Right lobe of liver (tissue), 6 donors: ENCODE measurements around the gene RAB4B. TPM values are rescaled to one million over a fixed set of nuclear protein-coding genes. Genes with fewer than 3 reads are reported as not detected.
"Not testable (repeated sequence)": the region's sequence is repeated elsewhere in the genome, so short reads cannot be mapped to it uniquely, and the experiment has no call there.

Source experiments
- ATAC-seq, 4 donors: fragments of 200-7000 bp; cut with Tn5 transposase; one replicate each; pipeline ENCODE4 v1.9.1; 2020; ENCODE audit warnings: mild to moderate bottlenecking in 4 of 4, moderate library complexity in 4 of 4
- DNase-seq, 3 donors: peaks; one replicate each; pipeline ENCODE4 v3.0.0-alpha.2; 2020
- H3K27ac ChIP-seq, 3 donors: fragments of 200-600 bp; one replicate each; pipeline ENCODE4 v1.8.0; 2022
- H3K27me3 ChIP-seq, 2 donors: fragments of 200-600 bp; one replicate each; pipeline ENCODE4 v1.8.0; 2022
- H3K36me3 ChIP-seq, 4 donors: fragments of 200-600 bp; sonication (generic) in 1 of 4; one replicate each; pipeline versions ENCODE4 v1.5.1 to v1.8.0; 2017 to 2022; ENCODE audit warnings: control low read depth in 1 of 4
- H3K4me1 ChIP-seq, 4 donors: fragments of 200-600 bp; sonication (generic) in 1 of 4; one replicate each; pipeline versions ENCODE4 v1.5.1 to v1.8.0; 2017 to 2022; ENCODE audit warnings: control low read depth in 1 of 4
- H3K4me3 ChIP-seq, 3 donors: fragments of 200-600 bp; one replicate each; pipeline ENCODE4 v1.8.0; 2022
- H3K9me3 ChIP-seq, 4 donors: fragments of 200-600 bp; sonication (generic) in 1 of 4; one replicate each; pipeline versions ENCODE4 v1.5.1 to v1.8.0; 2017 to 2022; ENCODE audit warnings: control low read depth in 1 of 4
- POLR2A ChIP-seq: fragments of 450-650 bp; IDR thresholded peaks from one replicate; pipeline ENCODE4 v1.6.1; 2017; ENCODE audit warnings: antibody characterized with exemption, mild to moderate bottlenecking
- WGBS: methylation state at CpG from one replicate; pipeline ENCODE4 v1.1.6; 2018; ENCODE audit warnings: low coverage, low lambda C conversion rate; ENCODE audit not compliant: insufficient coverage; ENCODE audit errors: missing lambda C conversion rate; 5-methylcytosine and 5-hydroxymethylcytosine counted together
- intact Hi-C, 2 donors: fragments of 100-400 bp; cut with DNase I; formaldehyde crosslinking; loops; one replicate each; pipeline versions ENCODE4 v1.11.2 to v1.14.1; 2022
- total RNA-seq, 6 experiments: library from RNA; depleted of rRNA in 2 of 6; stranded (reverse); fragments of >200 nt in 2 of 6; fragmentation: NEBNext Ultra II Directional in 3 of 6; extraction: Animal tissue kit (Norgen Biotek cat#: 25700) in 3 of 6; gene quantifications; one replicate each; pipeline versions ENCODE4 v1.1.0 to v1.2.4, GENCODE V29; 2016 to 2023
- TF ChIP-seq, protein P1 (sequence below), 4 donors: fragments of 200-600 bp in 3 of 4; fragments of 450-650 bp in 1 of 4; IDR thresholded peaks; one replicate each; pipeline versions ENCODE4 v1.5.1 to v1.8.0; 2016 to 2022; ENCODE audit warnings: antibody characterized with exemption in 4 of 4, mild to moderate bottlenecking in 2 of 4
- donor health status: DM: no; HTN: yes; CAD: no.
- donor health status: DM: no; HTN: no; CAD: no.
- donor health status: DM: no; HTN: no; CAD: no.
- donor health status: DM: no; HTN: yes; CAD: no.
- donor health status: DM: no; HTN: yes; CAD: no.

Gene RAB4B
- total RNA-seq, 6 experiments from 2014 or later = 6.4 to 17.2 (median 10.2) TPM

- Histone ChIP-seq H3K9me3 (no peaks in the 10 kb centered on the region), H3K4me3 (no peak overlapping the region), H3K27me3 (no peaks in the 10 kb centered on the region), H3K4me1 (peaks cover 0 to 26% (median 7%) of the 10 kb centered on the region in 4 donors), H3K36me3 (peaks cover 22 to 84% (median 55%) of the 10 kb centered on the region in 4 donors), H3K27ac (no peak overlapping the region)
- TF ChIP-seq, protein P1, sequence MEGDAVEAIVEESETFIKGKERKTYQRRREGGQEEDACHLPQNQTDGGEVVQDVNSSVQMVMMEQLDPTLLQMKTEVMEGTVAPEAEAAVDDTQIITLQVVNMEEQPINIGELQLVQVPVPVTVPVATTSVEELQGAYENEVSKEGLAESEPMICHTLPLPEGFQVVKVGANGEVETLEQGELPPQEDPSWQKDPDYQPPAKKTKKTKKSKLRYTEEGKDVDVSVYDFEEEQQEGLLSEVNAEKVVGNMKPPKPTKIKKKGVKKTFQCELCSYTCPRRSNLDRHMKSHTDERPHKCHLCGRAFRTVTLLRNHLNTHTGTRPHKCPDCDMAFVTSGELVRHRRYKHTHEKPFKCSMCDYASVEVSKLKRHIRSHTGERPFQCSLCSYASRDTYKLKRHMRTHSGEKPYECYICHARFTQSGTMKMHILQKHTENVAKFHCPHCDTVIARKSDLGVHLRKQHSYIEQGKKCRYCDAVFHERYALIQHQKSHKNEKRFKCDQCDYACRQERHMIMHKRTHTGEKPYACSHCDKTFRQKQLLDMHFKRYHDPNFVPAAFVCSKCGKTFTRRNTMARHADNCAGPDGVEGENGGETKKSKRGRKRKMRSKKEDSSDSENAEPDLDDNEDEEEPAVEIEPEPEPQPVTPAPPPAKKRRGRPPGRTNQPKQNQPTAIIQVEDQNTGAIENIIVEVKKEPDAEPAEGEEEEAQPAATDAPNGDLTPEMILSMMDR (IDR thresholded peaks at IDR 0.05) = no peak
- TF ChIP-seq POLR2A = no peak
- ATAC-seq (no peak), DNase-seq (no peak)
- 83% methylated on average over 1 of the region's 13 CpGs for WGBS
- intact Hi-C loops = no loop called here
Measured at GRCh38 chr19:40759352-40759751, 18.7 kb upstream of the RAB4B start.

- DNase-seq (no peak), ATAC-seq (no peak)
- H3K4me3 ChIP-seq = no peak overlapping the region
- no peaks in the 10 kb centered on the region for H3K9me3 ChIP-seq
- H3K4me1 ChIP-seq = no peaks in the 10 kb centered on the region
- peak overlapping the region in 2 of 3 donors; percentile 0 to 38 for H3K27ac ChIP-seq
- H3K36me3 ChIP-seq = peaks cover 38 to 91% (median 60%) of the 10 kb centered on the region in 4 donors
- 94% methylated on average over 5 of the region's 17 CpGs for WGBS
- TF ChIP-seq POLR2A = no peak
- TF ChIP-seq, protein P1 (IDR thresholded peaks at IDR 0.05) = no peak
- intact Hi-C loops = no loop called here
- no peaks in the 10 kb centered on the region for H3K27me3 ChIP-seq
Measured at GRCh38 chr19:40762754-40763470, 15.1 kb upstream of the RAB4B start.

GRCh38 chr19:40763526-40763925, 14.5 kb upstream of the RAB4B start:
- H3K27me3 ChIP-seq = no peaks in the 10 kb centered on the region
- TF ChIP-seq, protein P1 (IDR thresholded peaks at IDR 0.05) = no peak
- no peak for TF ChIP-seq POLR2A
- no peaks in the 10 kb centered on the region for H3K4me1 ChIP-seq
- no peak for ATAC-seq
- WGBS = 100% methylated on average over 2 of the region's 7 CpGs
- H3K36me3 ChIP-seq = peaks cover 33 to 85% (median 55%) of the 10 kb centered on the region in 4 donors
- H3K27ac ChIP-seq = no peak overlapping the region
- no peak for DNase-seq
- no peak overlapping the region for H3K4me3 ChIP-seq
- no peaks in the 10 kb centered on the region for H3K9me3 ChIP-seq
- intact Hi-C loops = no loop called here

- Histone ChIP-seq H3K27me3 (no peaks in the 10 kb centered on the region), H3K4me1 (no peaks in the 10 kb centered on the region), H3K36me3 (peaks cover 31 to 81% (median 53%) of the 10 kb centered on the region in 4 donors), H3K27ac (no peak overlapping the region), H3K4me3 (no peak overlapping the region), H3K9me3 (no peaks in the 10 kb centered on the region)
- DNase-seq (no peak), ATAC-seq (no peak)
- intact Hi-C loops = no loop called here
- TF ChIP-seq, protein P1 (IDR thresholded peaks at IDR 0.05) = no peak
- no peak for TF ChIP-seq POLR2A
- WGBS = 84% methylated on average over 9 of the region's 10 CpGs
Measured at GRCh38 chr19:40763963-40764362, 14.1 kb upstream of the RAB4B start.

DNA sequence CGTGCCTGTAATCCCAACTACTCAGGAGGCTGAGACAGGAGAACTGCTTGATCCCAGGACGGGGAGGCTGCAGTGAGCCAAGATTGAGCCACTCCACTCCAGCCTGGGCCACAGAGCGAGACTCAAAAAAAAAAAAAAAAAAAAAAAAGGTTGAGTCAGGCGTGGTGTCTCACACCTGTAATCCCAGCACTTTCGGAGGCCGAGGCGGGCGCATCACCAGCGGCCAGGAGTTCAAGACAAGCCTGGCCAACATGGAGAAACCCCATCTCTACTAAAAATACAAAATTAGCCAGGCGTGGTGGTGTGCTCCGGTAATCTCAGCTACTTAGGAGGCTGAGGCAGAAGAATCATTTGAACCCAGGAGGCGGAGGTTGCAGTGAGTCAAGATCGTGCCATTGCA, 11.7 kb upstream of the RAB4B start:
- intact Hi-C loops, ATAC-seq: not testable (repeated sequence)
- 86% methylated on average over 9 of the region's 13 CpGs for WGBS

More for the DNA sequence above, 11.7 kb upstream of the RAB4B start:
- H3K4me1 ChIP-seq, H3K4me3 ChIP-seq, H3K9me3 ChIP-seq, DNase-seq, H3K27me3 ChIP-seq, H3K27ac ChIP-seq: not testable (repeated sequence)
- peaks cover 22 to 56% (median 40%) of the 10 kb centered on the region in 4 donors for H3K36me3 ChIP-seq
